Measurements from ENCODE around the gene RNF8. TPM values are rescaled to one million over a fixed set of nuclear protein-coding genes. Genes with fewer than 3 reads are reported as not detected.
"Not testable (repeated sequence)": the region's sequence is repeated elsewhere in the genome, so short reads cannot be mapped to it uniquely, and the experiment has no call there.

The RNF8 gene
- total RNA-seq: 29.4 and 32.0 TPM in 2 replicates

- DNase-seq: peak; percentile 98
- intact Hi-C loops (cut with micrococcal nuclease): loop anchor here (2.0 kb wide), 1 partner anchor 79 kb away; the partner anchor contains the start of gene CMTR1
- Mint-ChIP-seq H3K4me1 (peaks cover 22% of the 10 kb centered on the region), H3K27ac (peak within 1 kb of the TSS; percentile 92), H3K4me3 (peak within 1 kb of the TSS; percentile 97), H3K36me3 (ENCODE audit: low read depth) (peaks cover 12% of the 10 kb centered on the region), H3K27me3 (no peaks in the 10 kb centered on the region), H3K9me3 (no peaks in the 10 kb centered on the region)
Observed at GRCh38 chr6:37353761-37354525, at the start of gene RNF8. RNF8 (plus strand) TSS chr6:37353983; CDS start chr6:37354165, 182 bp downstream.

- H3K36me3 Mint-ChIP-seq (ENCODE audit: low read depth): peaks cover 49% of the 10 kb centered on the region
- DNase-seq: no peak
- peaks cover 23% of the 10 kb centered on the region for H3K4me1 Mint-ChIP-seq
- intact Hi-C loops (cut with micrococcal nuclease): no loop called here
- no peak overlapping the region for H3K4me3 Mint-ChIP-seq
- H3K27me3 Mint-ChIP-seq: no peaks in the 10 kb centered on the region
- no peaks in the 10 kb centered on the region for H3K9me3 Mint-ChIP-seq
- no peak overlapping the region for H3K27ac Mint-ChIP-seq
Observed at GRCh38 chr6:37304766-37305165, 49.0 kb upstream of the RNF8 start.

- Mint-ChIP-seq H3K27me3 (no peaks in the 10 kb centered on the region), H3K36me3 (ENCODE audit: low read depth) (peaks cover 45% of the 10 kb centered on the region), H3K9me3 (no peaks in the 10 kb centered on the region), H3K4me3 (no peak overlapping the region), H3K4me1 (peaks cover 24% of the 10 kb centered on the region), H3K27ac (peak overlapping the region; percentile 29)
- intact Hi-C loops (cut with micrococcal nuclease): no loop called here
- no peak for DNase-seq
Observed at GRCh38 chr6:37305841-37306425, 47.9 kb upstream of the RNF8 start.

GRCh38 chr6:37306624-37307222 lies 47.1 kb upstream of the RNF8 start:
- H3K4me1 Mint-ChIP-seq: peaks cover 30% of the 10 kb centered on the region
- H3K36me3 Mint-ChIP-seq (ENCODE audit: low read depth): peaks cover 42% of the 10 kb centered on the region
- intact Hi-C loops (cut with micrococcal nuclease): no loop called here
- H3K4me3 Mint-ChIP-seq: no peak overlapping the region
- H3K9me3 Mint-ChIP-seq: no peaks in the 10 kb centered on the region
- no peaks in the 10 kb centered on the region for H3K27me3 Mint-ChIP-seq
- DNase-seq: no peak
- H3K27ac Mint-ChIP-seq: no peak overlapping the region

- Mint-ChIP-seq H3K36me3 (ENCODE audit: low read depth) (peaks cover 35% of the 10 kb centered on the region), H3K4me1 (peaks cover 26% of the 10 kb centered on the region)
- H3K27ac Mint-ChIP-seq; H3K27me3 Mint-ChIP-seq; H3K4me3 Mint-ChIP-seq; H3K9me3 Mint-ChIP-seq; intact Hi-C loops (cut with micrococcal nuclease); DNase-seq: not testable (repeated sequence)
Observed at GRCh38 chr6:37307484-37307883, 46.3 kb upstream of the RNF8 start.

- intact Hi-C loops (cut with micrococcal nuclease): no loop called here
- no peaks in the 10 kb centered on the region for H3K27me3 Mint-ChIP-seq
- H3K9me3 Mint-ChIP-seq: no peaks in the 10 kb centered on the region
- no peak for DNase-seq
- H3K4me3 Mint-ChIP-seq: no peak overlapping the region
- no peak overlapping the region for H3K27ac Mint-ChIP-seq
- H3K4me1 Mint-ChIP-seq: peaks cover 23% of the 10 kb centered on the region
- peaks cover 35% of the 10 kb centered on the region for H3K36me3 Mint-ChIP-seq (ENCODE audit: low read depth)
Observed at GRCh38 chr6:37308069-37308815, 45.5 kb upstream of the RNF8 start.

- H3K27ac Mint-ChIP-seq: no peak overlapping the region
Observed at GRCh38 chr6:37309046-37309445, 44.7 kb upstream of the RNF8 start.

GRCh38 chr6:37309692-37310091 lies 44.1 kb upstream of the RNF8 start:
- Mint-ChIP-seq H3K27me3 (no peaks in the 10 kb centered on the region), H3K4me3 (no peak overlapping the region), H3K9me3 (no peaks in the 10 kb centered on the region), H3K4me1 (peaks cover 14% of the 10 kb centered on the region), H3K27ac (no peak overlapping the region), H3K36me3 (ENCODE audit: low read depth) (peaks cover 33% of the 10 kb centered on the region)
- no peak for DNase-seq
- intact Hi-C loops (cut with micrococcal nuclease): no loop called here

More at GRCh38 chr6:37309046-37309445, 44.7 kb upstream of the RNF8 start:
- no peaks in the 10 kb centered on the region for H3K27me3 Mint-ChIP-seq
- no peak for DNase-seq
- peaks cover 34% of the 10 kb centered on the region for H3K36me3 Mint-ChIP-seq (ENCODE audit: low read depth)
- H3K4me1 Mint-ChIP-seq: peaks cover 16% of the 10 kb centered on the region
- intact Hi-C loops (cut with micrococcal nuclease): no loop called here
- H3K4me3 Mint-ChIP-seq: no peak overlapping the region
- H3K9me3 Mint-ChIP-seq: no peaks in the 10 kb centered on the region

GRCh38 chr6:37310966-37311365 lies 42.8 kb upstream of the RNF8 start:
- no peak for DNase-seq
- Mint-ChIP-seq H3K9me3 (no peaks in the 10 kb centered on the region), H3K36me3 (ENCODE audit: low read depth) (peaks cover 32% of the 10 kb centered on the region), H3K27me3 (no peaks in the 10 kb centered on the region), H3K27ac (no peak overlapping the region), H3K4me3 (no peak overlapping the region), H3K4me1 (peaks cover 15% of the 10 kb centered on the region)
- intact Hi-C loops (cut with micrococcal nuclease): no loop called here

- Mint-ChIP-seq H3K27me3 (no peaks in the 10 kb centered on the region), H3K4me1 (peaks cover 12% of the 10 kb centered on the region), H3K4me3 (no peak overlapping the region), H3K9me3 (no peaks in the 10 kb centered on the region), H3K36me3 (ENCODE audit: low read depth) (peaks cover 28% of the 10 kb centered on the region), H3K27ac (no peak overlapping the region)
- intact Hi-C loops (cut with micrococcal nuclease): no loop called here
- DNase-seq: no peak
Observed at GRCh38 chr6:37311741-37312473, 41.9 kb upstream of the RNF8 start.

GRCh38 chr6:37313723-37314486 lies 39.9 kb upstream of the RNF8 start:
- peak overlapping the region; percentile 58 for H3K27ac Mint-ChIP-seq
- H3K36me3 Mint-ChIP-seq (ENCODE audit: low read depth): peaks cover 24% of the 10 kb centered on the region
- no peaks in the 10 kb centered on the region for H3K27me3 Mint-ChIP-seq
- H3K9me3 Mint-ChIP-seq: no peaks in the 10 kb centered on the region
- intact Hi-C loops (cut with micrococcal nuclease): loop anchor here (2.0 kb wide), 1 partner anchor 73 kb away; no protein-coding TSS in a partner anchor
- H3K4me3 Mint-ChIP-seq: no peak overlapping the region
- no peak for DNase-seq
- H3K4me1 Mint-ChIP-seq: peaks cover 12% of the 10 kb centered on the region

GRCh38 chr6:37314487-37315156 lies 39.2 kb upstream of the RNF8 start:
- Mint-ChIP-seq H3K4me1 (peaks cover 12% of the 10 kb centered on the region), H3K36me3 (ENCODE audit: low read depth) (peaks cover 22% of the 10 kb centered on the region), H3K4me3 (no peak overlapping the region), H3K9me3 (no peaks in the 10 kb centered on the region), H3K27ac (peak overlapping the region; percentile 12), H3K27me3 (no peaks in the 10 kb centered on the region)
- intact Hi-C loops (cut with micrococcal nuclease): loop anchor here (1.0 to 2.0 kb wide), 2 partner anchors 74 to 296 kb away; no protein-coding TSS in a partner anchor
- peak; percentile 87 for DNase-seq

All from activated CD4-positive, alpha-beta T cell treated with anti-CD3 and anti-CD28 coated beads, Interleukin-2, amount 10 ng/mL, durations not matched to agents 24 days and 14 days (primary cell).